GM23338 (cell line): ENCODE results near the gene EFS. TPM values are rescaled to one million over a fixed set of nuclear protein-coding genes. Genes with fewer than 3 reads are reported as not detected.
A peak's percentile ranks its signal among the peaks of the same experiment; 100 is the strongest.
"Not testable (repeated sequence)": the region's sequence is repeated elsewhere in the genome, so short reads cannot be mapped to it uniquely, and the experiment has no call there.

Source experiments
- ATAC-seq: fragments of 200-7000 bp; cut with Tn5 transposase; 3 replicates; pipeline ENCODE4 v1.9.1; 2020
- DNase-seq: peaks from one replicate; pipeline ENCODE4 v3.0.0-alpha.2; 2015; ENCODE audit warnings: low spot score
- H2AFZ ChIP-seq: fragments of 200-600 bp; sonication (generic); 2 replicates; pipeline ENCODE4 v1.8.0; 2016; ENCODE audit warnings: antibody characterized with exemption, mild to moderate bottlenecking, moderate library complexity
- H3F3A ChIP-seq: fragments of 200-600 bp; sonication (generic); replicated peaks from 2 replicates; pipeline ENCODE4 v1.8.0; 2017; ENCODE audit warnings: antibody characterized with exemption, mixed run types, low read depth
- H3K27ac ChIP-seq: fragments of 200-600 bp; sonication (generic); 2 replicates; pipeline ENCODE4 v1.6.1; 2016; ENCODE audit warnings: low read depth
- H3K27me3 ChIP-seq: fragments of 200-600 bp; sonication (generic); 2 replicates; pipeline ENCODE4 v1.8.0; 2016; ENCODE audit warnings: mild to moderate bottlenecking, mixed run types, moderate library complexity; ENCODE audit not compliant: insufficient read depth
- H3K36me3 ChIP-seq: fragments of 200-600 bp; sonication (generic); 2 replicates; pipeline ENCODE4 v1.8.0; 2016; ENCODE audit warnings: mild to moderate bottlenecking; ENCODE audit not compliant: insufficient read depth
- H3K4me1 ChIP-seq: fragments of 200-600 bp; sonication (generic); 2 replicates; pipeline ENCODE4 v1.8.0; 2016; ENCODE audit warnings: mild to moderate bottlenecking, moderate library complexity; ENCODE audit not compliant: insufficient read depth
- H3K4me2 ChIP-seq: fragments of 200-600 bp; sonication (generic); 2 replicates; pipeline ENCODE4 v1.7.1; 2017; ENCODE audit warnings: mixed run types
- H3K4me3 ChIP-seq: fragments of 200-600 bp; sonication (generic); 2 replicates; pipeline ENCODE4 v1.6.1; 2016; ENCODE audit warnings: mixed run types
- H3K79me2 ChIP-seq: fragments of 200-600 bp; sonication (generic); replicated peaks from 2 replicates; pipeline ENCODE4 v1.8.0; 2017; ENCODE audit warnings: mild to moderate bottlenecking; ENCODE audit not compliant: insufficient read depth
- H3K9me2 ChIP-seq: fragments of 200-600 bp; sonication (generic); 2 replicates; pipeline ENCODE4 v1.8.0; 2017; ENCODE audit not compliant: insufficient read depth
- H4K20me1 ChIP-seq: fragments of 200-600 bp; sonication (generic); replicated peaks from 2 replicates; pipeline ENCODE4 v1.8.0; 2017; ENCODE audit warnings: mild to moderate bottlenecking; ENCODE audit not compliant: insufficient read depth
- H3K27ac Mint-ChIP-seq: 2 replicates; pipeline ENCODE4 v1.8.0; 2020; ENCODE audit warnings: inconsistent platforms, mild to moderate bottlenecking, moderate library complexity, mixed read lengths
- H3K27me3 Mint-ChIP-seq: 3 replicates; pipeline ENCODE4 v1.8.0; 2022; ENCODE audit warnings: low read depth, mild to moderate bottlenecking, moderate library complexity, mixed read lengths, inconsistent platforms; ENCODE audit not compliant: insufficient read depth, poor library complexity
- H3K36me3 Mint-ChIP-seq: 3 replicates; pipeline ENCODE4 v1.8.0; 2021; ENCODE audit warnings: low read depth, mild to moderate bottlenecking, inconsistent platforms, moderate library complexity, mixed read lengths
- H3K4me1 Mint-ChIP-seq: 3 replicates; pipeline ENCODE4 v1.8.0; 2020; ENCODE audit warnings: mild to moderate bottlenecking, inconsistent platforms, mixed read lengths
- H3K4me3 Mint-ChIP-seq: 3 replicates; pipeline ENCODE4 v1.8.0; 2021; ENCODE audit warnings: moderate library complexity, mild to moderate bottlenecking, inconsistent platforms, mixed read lengths
- H3K9me3 Mint-ChIP-seq: 3 replicates; pipeline ENCODE4 v1.8.0; 2020; ENCODE audit warnings: moderate library complexity, mild to moderate bottlenecking, inconsistent platforms, mixed read lengths
- CREB1 ChIP-seq: fragments of 250-450 bp; sonication (Bioruptor Pico); IDR thresholded peaks from 2 replicates; pipeline ENCODE4 v1.5.0; 2020; ENCODE audit warnings: low read depth, mild to moderate bottlenecking, moderate library complexity
- NANOG ChIP-seq: IDR thresholded peaks from 2 replicates; pipeline ENCODE4 v1.6.1; 2016; ENCODE audit warnings: antibody characterized with exemption, borderline replicate concordance
- ZNF331 ChIP-seq: fragments of 250-450 bp; sonication (Bioruptor Pico); IDR thresholded peaks from 2 replicates; pipeline ENCODE4 v1.5.0; 2020; ENCODE audit warnings: low read depth, mild to moderate bottlenecking, moderate library complexity
- polyA plus RNA-seq: library from polyadenylated mRNA; unstranded; fragments of >200 nt; fragmentation: Nextera tagmentation; extraction: Ambion mirVana; gene quantifications from 2 replicates; pipeline ENCODE4 v1.2.1, GENCODE V29; 2016
- total RNA-seq: library from RNA; depleted of rRNA; stranded (reverse); fragments of >200 nt; shearing (Covaris generic); gene quantifications from 2 replicates; pipeline ENCODE4 v1.2.3, GENCODE V29; 2014
- TF ChIP-seq, protein P1 (sequence below): fragments of 250-450 bp; sonication (Bioruptor Pico); IDR thresholded peaks from 2 replicates; pipeline ENCODE4 v1.5.0; 2020; ENCODE audit warnings: mild to moderate bottlenecking, moderate library complexity

EFS gene
- total and polyA plus RNA-seq, 2 experiments from 2014 or later, result 5.1 to 18.9 TPM

DNA sequence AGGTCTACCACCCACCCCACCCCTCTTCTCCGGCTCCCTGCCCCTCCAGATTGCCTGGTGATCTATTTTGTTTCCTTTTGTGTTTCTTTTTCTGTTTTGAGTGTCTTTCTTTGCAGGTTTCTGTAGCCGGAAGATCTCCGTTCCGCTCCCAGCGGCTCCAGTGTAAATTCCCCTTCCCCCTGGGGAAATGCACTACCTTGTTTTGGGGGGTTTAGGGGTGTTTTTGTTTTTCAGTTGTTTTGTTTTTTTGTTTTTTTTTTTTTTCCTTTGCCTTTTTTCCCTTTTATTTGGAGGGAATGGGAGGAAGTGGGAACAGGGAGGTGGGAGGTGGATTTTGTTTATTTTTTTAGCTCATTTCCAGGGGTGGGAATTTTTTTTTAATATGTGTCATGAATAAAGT lies 39.2 kb downstream of the EFS start:
- not testable (repeated sequence) for H3K4me1 ChIP-seq, ATAC-seq, H3K27me3 ChIP-seq, H2AFZ ChIP-seq, H3K4me3 Mint-ChIP-seq, H3K27me3 Mint-ChIP-seq, H3K27ac Mint-ChIP-seq, H3K4me3 ChIP-seq, H3K4me2 ChIP-seq, H4K20me1 ChIP-seq, H3K9me3 Mint-ChIP-seq, H3K9me2 ChIP-seq, DNase-seq
- H3K36me3 Mint-ChIP-seq, result peaks cover 45% of the 10 kb centered on the region
- Histone ChIP-seq H3K27ac (peak overlapping the region; percentile 50; the same call in 1 of the 2 replicates), H3K79me2 (peaks cover 21% of the 10 kb centered on the region), H3K36me3 (peaks cover 28% of the 10 kb centered on the region), H3F3A (peaks cover 32% of the 10 kb centered on the region)
- H3K4me1 Mint-ChIP-seq, result peaks cover 14% of the 10 kb centered on the region

DNA sequence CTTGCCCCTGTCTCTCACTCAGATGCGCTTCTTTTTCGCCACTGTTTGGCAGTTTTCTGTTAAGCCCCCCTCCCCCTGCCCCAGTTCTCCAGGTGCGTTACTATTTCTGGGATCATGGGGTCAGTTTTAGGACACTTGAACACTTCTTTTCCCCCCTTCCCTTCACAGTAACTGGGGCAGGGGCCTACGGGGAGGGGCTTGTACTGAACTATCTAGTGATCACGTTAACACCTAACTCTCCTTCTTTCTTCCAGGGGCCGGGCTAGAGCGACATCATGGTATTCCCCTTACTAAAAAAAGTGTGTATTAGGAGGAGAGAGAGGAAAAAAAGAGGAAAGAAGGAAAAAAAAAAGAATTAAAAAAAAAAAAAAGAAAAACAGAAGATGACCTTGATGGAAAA lies 40.0 kb downstream of the EFS start:
- Histone ChIP-seq H4K20me1 (peaks cover 9% of the 10 kb centered on the region; the same call in 1 of the 2 replicates), H3K4me2 (no peak overlapping the region), H3K27ac (peak overlapping the region; percentile 28; the same call in 1 of the 2 replicates), H3K36me3 (peaks cover 28% of the 10 kb centered on the region), H3K4me1 (peaks cover 8% of the 10 kb centered on the region), H3K79me2 (peaks cover 21% of the 10 kb centered on the region), H3F3A (peaks cover 36% of the 10 kb centered on the region), H3K4me3 (no peak overlapping the region), H3K9me2 (peaks cover 2% of the 10 kb centered on the region; the same call in 1 of the 2 replicates), H3K27me3 (no peaks in the 10 kb centered on the region), H2AFZ (no peak overlapping the region)
- Mint-ChIP-seq H3K36me3 (peaks cover 45% of the 10 kb centered on the region), H3K9me3 (no peaks in the 10 kb centered on the region), H3K4me3 (no peak overlapping the region), H3K27me3 (peaks cover 12% of the 10 kb centered on the region), H3K27ac (no peak overlapping the region; the same call in 1 of the 2 replicates), H3K4me1 (peaks cover 21% of the 10 kb centered on the region)
- DNase-seq (no peak), ATAC-seq (no peak)
- TF ChIP-seq ZNF331, result no peak
- TF ChIP-seq, protein P1, sequence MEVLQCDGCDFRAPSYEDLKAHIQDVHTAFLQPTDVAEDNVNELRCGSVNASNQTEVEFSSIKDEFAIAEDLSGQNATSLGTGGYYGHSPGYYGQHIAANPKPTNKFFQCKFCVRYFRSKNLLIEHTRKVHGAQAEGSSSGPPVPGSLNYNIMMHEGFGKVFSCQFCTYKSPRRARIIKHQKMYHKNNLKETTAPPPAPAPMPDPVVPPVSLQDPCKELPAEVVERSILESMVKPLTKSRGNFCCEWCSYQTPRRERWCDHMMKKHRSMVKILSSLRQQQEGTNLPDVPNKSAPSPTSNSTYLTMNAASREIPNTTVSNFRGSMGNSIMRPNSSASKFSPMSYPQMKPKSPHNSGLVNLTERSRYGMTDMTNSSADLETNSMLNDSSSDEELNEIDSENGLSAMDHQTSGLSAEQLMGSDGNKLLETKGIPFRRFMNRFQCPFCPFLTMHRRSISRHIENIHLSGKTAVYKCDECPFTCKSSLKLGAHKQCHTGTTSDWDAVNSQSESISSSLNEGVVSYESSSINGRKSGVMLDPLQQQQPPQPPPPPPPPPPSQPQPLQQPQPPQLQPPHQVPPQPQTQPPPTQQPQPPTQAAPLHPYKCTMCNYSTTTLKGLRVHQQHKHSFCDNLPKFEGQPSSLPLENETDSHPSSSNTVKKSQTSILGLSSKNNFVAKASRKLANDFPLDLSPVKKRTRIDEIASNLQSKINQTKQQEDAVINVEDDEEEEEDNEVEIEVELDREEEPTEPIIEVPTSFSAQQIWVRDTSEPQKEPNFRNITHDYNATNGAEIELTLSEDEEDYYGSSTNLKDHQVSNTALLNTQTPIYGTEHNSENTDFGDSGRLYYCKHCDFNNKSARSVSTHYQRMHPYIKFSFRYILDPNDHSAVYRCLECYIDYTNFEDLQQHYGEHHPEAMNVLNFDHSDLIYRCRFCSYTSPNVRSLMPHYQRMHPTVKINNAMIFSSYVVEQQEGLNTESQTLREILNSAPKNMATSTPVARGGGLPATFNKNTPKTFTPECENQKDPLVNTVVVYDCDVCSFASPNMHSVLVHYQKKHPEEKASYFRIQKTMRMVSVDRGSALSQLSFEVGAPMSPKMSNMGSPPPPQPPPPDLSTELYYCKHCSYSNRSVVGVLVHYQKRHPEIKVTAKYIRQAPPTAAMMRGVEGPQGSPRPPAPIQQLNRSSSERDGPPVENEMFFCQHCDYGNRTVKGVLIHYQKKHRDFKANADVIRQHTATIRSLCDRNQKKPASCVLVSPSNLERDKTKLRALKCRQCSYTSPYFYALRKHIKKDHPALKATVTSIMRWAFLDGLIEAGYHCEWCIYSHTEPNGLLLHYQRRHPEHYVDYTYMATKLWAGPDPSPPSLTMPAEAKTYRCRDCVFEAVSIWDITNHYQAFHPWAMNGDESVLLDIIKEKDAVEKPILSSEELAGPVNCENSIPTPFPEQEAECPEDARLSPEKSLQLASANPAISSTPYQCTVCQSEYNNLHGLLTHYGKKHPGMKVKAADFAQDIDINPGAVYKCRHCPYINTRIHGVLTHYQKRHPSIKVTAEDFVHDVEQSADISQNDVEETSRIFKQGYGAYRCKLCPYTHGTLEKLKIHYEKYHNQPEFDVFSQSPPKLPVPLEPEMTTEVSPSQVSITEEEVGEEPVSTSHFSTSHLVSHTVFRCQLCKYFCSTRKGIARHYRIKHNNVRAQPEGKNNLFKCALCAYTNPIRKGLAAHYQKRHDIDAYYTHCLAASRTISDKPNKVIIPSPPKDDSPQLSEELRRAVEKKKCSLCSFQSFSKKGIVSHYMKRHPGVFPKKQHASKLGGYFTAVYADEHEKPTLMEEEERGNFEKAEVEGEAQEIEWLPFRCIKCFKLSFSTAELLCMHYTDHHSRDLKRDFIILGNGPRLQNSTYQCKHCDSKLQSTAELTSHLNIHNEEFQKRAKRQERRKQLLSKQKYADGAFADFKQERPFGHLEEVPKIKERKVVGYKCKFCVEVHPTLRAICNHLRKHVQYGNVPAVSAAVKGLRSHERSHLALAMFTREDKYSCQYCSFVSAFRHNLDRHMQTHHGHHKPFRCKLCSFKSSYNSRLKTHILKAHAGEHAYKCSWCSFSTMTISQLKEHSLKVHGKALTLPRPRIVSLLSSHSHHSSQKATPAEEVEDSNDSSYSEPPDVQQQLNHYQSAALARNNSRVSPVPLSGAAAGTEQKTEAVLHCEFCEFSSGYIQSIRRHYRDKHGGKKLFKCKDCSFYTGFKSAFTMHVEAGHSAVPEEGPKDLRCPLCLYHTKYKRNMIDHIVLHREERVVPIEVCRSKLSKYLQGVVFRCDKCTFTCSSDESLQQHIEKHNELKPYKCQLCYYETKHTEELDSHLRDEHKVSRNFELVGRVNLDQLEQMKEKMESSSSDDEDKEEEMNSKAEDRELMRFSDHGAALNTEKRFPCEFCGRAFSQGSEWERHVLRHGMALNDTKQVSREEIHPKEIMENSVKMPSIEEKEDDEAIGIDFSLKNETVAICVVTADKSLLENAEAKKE (CRISPR knock-in tag), result no peak
- no peak for TF ChIP-seq CREB1
- TF ChIP-seq NANOG, result no peak
